NOMO-1 treated with DMSO at 0.1 percent for 48 hours (cell line): ENCODE measurements around the gene KCNK4.

Source experiments
- DNase-seq: peaks from one replicate; lab custom pipeline; 2025; ENCODE audit not compliant: unreplicated experiment; lab: John Stamatoyannopoulos, UW

The KCNK4 gene

DNA sequence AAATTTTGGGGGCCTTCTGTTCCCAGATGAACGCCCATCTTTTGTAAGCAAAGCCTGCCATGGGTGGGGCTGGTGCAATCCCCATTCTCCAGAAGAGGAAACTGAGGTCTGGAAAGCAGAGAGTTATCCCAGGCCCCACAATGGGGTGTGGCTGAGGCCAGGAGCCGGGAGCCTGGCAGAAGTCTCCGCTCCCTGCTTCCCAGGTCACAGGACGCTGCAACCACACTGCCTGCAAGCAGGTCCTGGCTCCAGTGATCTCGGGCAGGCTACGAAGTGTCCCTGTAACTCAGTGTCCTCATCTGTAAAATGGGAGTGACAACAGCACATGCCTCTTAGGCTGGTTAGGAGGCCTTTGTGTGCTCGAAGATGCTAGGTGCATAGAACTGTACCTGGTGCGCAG lies 38.1 kb upstream of the KCNK4 start:
- no peak for DNase-seq

DNA sequence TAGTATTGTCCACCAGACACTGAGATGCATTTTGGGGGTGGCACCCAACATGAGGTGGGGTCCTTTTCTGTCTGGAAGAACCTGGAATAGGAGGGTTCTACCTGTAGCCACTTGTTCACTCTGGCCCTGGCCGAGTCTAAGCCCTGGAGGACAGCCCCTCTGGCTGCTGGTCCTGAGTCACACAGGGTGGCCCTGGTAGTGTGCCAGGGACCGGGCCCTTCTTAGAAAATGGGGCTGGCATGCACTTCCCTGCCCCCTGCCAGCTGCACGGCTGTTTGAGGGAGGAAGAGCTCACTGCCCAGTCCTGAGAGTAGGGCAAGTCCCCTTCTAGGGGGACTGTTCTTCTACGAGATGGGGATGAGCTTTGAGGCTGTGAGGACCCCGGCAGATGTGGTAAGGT lies 37.6 kb upstream of the KCNK4 start:
- no peak for DNase-seq

DNA sequence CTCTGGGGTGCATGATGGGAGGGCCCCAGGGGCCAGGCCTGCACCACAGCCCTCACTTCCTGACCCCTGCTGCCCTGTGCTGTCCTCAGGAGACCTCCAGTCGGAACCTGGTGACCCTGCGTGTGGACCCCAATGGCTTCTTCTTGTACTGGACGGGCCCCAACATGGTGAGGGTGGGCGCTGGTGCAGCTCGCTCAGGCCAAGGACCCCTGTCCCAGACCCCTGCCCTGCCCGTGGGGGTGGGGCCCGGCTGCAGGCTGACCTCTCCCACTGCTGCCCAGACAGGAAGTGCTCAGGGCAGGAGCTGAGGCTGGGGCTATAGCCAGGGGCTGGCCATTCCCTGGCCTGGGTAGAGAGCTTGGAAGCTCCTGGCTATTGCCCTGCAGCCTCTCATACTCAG lies 36.8 kb upstream of the KCNK4 start:
- no peak for DNase-seq

DNA sequence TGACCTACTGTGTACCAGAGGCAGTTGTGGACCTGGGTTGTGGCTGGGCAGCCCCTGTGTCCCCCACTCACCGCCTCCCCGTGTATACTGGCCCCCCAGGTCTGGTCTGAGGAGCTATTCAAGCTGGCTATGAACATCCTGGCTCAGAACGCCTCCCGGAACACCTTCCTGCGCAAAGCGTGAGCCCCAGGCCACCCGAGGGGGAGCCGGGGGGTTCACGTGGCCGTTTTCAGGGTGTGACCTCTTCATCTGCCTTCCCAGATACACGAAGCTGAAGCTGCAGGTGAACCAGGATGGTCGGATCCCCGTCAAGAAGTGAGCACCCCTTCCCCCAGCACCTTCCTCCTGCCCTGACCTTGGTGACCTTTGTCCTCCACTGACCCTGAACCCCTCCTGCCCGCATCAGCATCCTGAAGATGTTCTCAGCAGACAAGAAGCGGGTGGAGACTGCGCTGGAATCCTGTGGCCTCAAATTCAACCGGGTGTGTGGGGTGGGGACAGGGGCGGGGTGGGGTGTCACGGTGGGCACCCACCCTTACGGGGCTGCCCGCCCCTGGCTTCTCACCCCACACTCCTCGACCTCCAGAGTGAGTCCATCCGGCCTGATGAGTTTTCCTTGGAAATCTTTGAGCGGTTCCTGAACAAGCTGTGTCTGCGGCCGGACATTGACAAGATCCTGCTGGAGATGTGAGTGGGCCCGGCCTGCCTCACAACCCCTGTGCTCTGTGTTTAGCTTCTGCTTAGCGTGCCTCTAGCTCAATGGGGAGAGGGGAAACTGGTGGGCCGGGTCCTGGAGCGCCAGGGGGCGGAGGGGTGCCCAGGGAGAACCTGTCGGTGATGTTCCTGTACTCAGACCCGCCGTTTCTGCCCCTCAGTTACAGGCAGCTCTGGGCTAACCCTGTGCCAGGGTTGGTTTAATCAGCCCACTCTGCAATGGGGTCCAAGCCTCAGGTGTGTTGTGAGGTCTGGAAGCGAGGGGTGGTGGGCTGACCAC lies 35.7 kb upstream of the KCNK4 start:
- no peak for DNase-seq

DNA sequence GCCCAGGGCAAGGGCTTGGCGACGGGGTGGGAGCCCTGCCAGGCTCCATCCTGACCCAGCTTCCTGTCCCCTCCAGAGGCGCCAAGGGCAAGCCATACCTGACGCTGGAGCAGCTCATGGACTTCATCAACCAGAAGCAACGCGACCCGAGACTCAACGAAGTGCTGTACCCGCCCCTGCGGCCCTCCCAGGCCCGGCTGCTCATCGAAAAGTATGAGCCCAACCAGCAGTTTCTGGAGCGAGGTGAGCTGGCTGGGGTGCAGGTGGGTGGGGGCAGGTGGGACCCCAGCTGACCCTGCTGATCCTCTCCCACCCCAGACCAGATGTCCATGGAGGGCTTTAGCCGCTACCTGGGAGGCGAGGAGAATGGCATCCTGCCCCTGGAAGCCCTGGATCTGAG lies 34.8 kb upstream of the KCNK4 start:
- DNase-seq: no peak

DNA sequence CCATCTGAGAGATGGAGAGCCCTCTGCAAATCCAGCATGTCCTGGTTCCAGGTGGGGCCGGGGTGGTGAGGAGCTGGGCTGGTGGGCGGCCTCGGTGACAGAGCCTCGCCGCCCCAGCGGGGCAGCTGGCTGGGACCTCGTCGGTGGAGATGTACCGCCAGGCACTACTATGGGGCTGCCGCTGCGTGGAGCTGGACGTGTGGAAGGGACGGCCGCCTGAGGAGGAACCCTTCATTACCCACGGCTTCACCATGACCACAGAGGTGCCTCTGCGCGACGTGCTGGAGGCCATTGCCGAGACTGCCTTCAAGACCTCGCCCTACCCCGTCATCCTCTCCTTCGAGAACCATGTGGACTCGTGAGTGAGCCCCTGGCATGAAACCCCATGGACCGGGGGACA lies 32.7 kb upstream of the KCNK4 start:
- no peak for DNase-seq

DNA sequence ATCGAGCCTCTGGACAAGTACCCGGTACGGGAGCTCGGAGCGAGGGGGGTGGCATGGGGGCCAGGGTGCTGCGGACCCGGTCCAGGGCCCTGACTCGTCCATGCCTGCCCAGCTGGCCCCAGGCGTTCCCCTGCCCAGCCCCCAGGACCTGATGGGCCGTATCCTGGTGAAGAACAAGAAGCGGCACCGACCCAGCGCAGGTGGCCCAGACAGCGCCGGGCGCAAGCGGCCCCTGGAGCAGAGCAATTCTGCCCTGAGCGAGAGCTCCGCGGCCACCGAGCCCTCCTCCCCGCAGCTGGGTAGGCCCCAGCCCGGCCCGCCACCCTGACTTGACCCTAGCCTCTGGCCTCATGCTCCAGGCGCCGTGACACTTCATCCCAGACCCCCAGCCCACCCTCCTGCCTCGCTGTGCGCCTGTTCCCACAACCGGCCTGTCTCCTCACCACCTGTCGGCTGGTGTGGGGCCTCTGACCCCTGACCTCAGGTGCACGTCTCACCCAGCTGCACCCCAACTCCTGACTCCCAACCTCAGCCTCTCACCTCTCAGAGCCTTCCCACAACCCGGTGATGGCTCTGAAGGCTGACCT lies 32.1 kb upstream of the KCNK4 start:
- DNase-seq: no peak

DNA sequence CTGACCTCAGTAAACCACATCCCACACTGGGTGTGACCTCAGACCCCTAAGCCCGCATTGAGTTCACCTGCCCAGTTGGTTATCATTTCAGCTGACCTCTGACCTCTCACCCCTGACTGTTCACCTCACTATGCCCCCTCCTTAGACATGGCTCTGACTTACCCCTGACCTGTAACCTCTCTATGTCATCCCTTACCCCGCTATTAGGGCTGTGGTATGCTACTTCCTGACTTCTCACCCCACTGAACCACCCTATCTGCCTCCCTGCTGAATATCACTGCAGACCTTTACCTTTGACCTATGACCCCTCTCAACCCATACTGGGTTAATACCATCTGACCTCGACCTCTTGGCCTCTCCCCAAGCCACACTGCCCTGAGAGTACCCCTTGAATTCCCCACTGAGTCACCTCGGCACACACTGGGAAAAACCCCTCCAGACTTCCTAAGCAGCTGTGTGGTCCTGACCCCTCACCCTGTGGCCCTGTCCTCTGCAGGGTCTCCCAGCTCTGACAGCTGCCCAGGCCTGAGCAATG lies 31.5 kb upstream of the KCNK4 start:
- DNase-seq: no peak

DNA sequence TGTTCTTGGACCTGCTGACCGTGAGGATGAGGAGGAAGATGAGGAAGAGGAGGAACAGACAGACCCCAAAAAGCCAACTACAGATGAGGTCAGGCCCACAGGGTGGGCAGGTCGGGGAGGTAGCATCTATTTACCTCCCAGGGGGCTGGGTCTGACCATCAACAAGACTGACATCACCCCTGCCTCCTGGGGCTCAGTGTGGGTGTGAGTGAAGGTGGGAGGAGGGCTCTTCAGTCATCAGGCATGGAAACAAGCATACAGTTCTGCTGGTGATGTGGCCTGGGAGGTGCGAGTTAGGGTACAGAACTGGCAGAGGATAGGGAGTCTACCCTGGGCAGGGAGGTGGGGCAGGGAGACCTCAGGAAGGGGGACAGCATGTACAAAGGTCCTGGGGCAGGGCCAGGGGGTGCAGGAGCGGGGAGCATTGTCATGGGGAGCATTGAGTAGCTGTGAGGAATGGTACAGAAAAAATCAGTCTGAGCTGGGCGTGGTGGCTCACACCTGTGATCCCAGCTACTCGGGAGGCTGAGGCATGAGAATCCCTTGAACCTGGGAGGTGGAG lies 30.9 kb upstream of the KCNK4 start:
- DNase-seq: no peak

DNA sequence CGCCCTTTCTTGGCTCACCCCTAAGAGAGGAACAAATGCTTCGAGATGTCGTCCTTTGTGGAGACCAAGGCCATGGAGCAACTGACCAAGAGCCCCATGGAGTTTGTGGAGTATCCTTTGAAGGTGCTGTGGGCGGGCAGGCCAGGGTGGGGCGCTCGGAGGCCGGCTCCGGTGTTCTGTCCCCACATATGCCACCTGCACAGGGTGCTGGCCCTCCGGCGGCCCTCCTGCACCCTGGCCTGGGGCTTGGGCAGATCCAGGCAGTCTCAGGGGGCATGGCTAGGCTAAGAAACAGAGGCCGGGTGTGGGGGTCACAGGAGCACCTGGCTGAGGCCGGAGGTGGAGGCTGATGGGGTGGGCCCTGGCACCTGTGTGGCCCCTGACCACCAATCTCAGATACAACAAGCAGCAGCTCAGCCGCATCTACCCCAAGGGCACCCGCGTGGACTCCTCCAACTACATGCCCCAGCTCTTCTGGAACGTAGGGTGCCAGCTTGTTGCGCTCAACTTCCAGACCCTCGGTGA lies 29.5 kb upstream of the KCNK4 start:
- no peak for DNase-seq

DNA sequence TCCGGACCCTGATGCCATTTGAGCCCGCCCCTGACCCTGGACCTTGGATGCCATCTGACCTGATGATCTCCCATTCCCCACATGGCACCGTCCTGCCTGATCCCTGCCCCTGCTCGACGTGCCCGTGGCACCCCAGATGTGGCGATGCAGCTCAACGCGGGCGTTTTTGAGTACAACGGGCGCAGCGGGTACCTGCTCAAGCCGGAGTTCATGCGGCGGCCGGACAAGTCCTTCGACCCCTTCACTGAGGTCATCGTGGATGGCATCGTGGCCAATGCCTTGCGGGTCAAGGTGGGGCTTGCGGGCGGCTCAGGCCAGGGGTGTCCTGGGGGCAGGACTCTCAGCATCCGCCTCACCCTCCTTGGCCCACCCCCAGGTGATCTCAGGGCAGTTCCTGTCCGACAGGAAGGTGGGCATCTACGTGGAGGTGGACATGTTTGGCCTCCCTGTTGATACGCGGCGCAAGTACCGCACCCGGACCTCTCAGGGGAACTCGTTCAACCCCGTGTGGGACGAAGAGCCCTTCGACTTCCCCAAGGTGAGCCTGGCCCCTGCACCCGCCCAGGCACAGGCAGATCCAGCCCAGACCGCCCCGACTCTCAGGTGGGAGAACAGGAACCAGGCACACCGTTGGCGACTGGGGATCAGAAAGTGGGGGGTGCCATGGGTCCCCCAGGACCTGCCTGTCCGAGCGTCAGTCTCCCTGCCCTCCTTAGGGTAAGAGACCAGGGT lies 28.7 kb upstream of the KCNK4 start:
- no peak for DNase-seq

DNA sequence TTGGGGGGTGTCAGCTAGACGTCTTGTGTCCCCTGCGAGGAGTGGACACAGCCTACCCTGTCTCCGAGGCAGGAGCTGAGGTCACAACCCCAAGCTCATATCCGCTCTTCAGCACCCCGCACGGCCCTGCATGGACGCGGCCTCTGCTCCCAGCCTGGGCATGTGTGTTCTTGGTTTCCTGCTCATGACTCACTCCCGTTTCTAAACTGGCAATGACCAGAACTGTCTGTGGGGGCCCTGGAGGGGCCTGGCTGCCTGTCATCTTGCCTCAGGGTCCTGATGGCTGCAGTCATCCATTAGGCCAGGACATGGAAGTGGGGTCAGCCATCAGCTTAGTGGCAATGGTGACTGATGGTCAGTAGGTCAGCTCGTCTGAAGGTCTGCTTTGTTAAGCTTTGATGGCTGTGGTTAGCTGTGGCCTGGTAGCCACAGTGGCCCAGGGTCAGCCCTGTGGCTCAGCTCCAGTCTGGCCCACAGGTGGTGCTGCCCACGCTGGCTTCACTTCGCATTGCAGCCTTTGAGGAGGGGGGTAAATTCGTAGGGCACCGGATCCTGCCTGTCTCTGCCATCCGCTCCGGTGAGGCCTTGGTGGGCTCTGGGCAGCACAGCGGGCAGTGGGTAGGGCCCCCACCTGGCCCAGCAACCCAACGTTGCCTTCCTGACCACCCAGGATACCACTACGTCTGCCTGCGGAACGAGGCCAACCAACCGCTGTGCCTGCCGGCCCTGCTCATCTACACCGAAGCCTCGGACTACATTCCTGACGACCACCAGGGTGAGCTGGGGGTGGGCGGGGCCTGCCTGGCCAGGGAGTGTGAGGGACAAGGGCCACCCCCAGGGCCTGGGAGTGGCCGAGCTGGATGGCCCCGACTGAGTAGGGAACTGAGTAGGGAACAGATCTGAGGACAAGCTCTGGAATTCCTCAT lies 27.8 kb upstream of the KCNK4 start:
- DNase-seq: no peak

DNA sequence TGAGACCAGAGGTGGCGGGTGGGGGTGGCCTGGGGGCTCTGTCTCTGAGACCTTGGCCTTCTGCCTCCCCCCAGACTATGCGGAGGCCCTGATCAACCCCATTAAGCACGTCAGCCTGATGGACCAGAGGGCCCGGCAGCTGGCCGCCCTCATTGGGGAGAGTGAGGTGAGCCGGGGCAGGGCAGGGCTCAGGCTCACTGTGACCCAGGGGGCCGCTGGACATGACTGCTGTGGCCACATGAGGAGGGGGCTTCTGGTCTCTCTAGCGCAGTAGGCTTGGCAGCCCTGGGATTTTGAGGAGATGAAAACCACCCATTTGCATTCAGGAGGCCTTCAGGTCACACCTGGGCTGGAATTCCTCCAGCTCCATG lies 27.2 kb upstream of the KCNK4 start:
- DNase-seq: no peak

DNA sequence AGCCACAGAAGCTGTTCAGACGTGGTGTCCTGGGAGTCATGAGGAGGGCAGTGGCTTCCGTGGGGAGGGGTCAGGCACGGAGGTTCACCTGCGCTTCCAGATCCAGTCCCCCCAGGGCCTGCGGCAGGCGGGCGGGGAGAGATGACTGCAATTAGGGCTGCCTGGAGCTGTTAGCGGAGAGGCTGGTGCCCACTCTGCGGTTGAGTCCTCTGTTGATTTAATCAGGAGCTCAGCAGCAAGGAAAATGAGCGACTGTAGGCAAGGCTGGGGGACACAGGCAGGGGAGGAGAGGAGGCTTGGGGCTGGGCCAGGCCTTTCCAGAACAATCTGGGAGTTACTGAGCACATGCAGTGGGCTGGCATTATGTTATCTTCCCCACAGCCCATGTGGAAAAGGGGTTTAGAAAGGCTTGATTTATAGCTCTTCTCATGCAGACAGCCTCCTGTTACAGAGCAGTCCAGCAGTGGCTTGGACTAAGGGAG lies 26.7 kb upstream of the KCNK4 start:
- no peak for DNase-seq

DNA sequence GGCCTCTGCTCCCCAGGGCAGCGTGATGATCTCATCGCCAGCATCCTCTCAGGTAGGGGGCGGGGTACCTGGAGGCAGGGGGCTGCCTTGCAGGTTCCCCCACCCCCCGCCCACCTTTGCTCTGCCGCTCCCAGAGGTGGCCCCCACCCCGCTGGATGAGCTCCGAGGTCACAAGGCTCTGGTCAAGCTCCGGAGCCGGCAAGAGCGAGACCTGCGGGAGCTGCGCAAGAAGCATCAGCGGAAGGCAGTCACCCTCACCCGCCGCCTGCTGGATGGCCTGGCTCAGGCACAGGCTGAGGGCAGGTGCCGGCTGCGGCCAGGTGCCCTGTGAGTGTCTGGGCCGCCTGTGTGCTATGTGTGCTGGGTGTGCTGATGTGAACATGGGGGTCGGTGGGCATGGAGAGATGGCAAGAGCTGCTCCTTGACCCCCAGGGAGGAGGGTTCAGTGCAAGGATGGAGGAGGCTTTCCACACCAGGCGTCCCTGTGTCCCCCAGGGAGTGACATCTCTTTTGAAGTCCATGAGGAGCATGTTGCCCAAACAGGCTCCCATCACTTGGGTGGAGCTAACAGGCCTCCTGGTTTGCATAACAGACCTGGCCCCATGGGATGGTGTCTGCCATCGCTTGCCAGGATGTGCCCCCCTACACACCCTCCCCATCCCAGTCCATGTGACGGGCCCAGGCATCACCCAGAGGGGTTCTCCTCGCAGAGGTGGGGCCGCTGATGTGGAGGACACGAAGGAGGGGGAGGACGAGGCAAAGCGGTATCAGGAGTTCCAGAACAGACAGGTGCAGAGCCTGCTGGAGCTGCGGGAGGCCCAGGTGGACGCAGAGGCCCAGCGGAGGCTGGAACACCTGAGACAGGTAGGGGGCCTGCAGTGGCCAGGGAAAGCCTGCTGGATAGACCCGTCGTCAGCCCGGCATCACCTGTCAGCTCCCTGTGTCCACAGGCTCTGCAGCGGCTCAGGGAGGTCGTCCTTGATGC lies 25.6 kb upstream of the KCNK4 start:
- no peak for DNase-seq

DNA sequence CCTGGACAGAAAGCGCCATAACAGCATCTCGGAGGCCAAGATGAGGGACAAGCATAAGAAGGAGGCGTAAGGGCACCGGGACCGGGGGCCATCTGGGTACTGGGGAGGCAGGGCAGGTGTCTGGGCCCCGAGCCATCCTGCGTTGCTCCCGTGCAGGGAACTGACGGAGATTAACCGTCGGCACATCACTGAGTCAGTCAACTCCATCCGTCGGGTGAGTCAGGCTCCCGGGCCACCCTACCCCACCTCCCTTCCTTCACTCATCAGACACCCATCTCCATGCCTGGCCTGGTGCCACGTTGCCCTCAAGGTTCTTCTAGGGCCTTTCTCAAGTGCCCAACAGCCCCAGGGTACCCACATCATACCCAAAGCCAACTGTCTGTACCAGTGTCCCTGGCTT lies 24.8 kb upstream of the KCNK4 start:
- no peak for DNase-seq

DNA sequence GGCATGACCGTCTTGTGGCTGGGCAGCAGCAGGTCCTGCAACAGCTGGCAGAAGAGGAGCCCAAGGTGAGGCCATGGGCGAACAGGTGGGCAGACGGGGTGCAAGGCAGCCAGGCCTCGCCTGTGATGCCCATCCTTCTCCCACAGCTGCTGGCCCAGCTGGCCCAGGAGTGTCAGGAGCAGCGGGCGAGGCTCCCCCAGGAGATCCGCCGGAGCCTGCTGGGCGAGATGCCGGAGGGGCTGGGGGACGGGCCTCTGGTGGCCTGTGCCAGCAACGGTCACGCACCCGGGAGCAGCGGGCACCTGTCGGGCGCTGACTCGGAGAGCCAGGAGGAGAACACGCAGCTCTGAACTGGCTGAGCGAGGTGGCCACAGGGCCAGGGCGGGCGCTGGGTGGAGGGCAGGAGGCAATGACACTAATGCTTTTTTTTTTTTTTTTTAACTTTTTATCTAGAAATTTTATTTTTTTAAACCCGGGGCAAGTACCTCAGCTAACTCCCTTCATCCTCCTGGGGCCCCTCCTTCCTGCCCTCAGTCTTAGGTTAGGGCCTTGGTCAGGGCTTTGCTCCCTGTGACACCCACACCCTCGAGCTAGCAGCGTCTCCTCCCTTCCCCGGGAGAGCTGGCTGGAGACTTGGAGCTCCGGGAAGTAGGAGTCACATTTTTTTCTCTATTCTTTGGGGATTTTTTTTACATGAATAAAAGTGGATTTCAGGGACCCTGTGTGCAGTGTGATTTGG lies 23.7 kb upstream of the KCNK4 start:
- no peak for DNase-seq
